Ovary (tissue), 9 donors: ENCODE data around the gene ARHGEF28. TPM values are rescaled to one million over a fixed set of nuclear protein-coding genes. Genes with fewer than 3 reads are reported as not detected.
A peak's percentile ranks its signal among the peaks of the same experiment; 100 is the strongest.

Experiments used
- DNase-seq, 5 donors: peaks; one replicate each; pipeline ENCODE4 v3.0.0-alpha.2; 2019 to 2020
- H3K27ac ChIP-seq, 2 donors: fragments of 200-600 bp; one replicate each; pipeline versions ENCODE4 v1.5.1 to v1.8.0; 2019 to 2022
- H3K27me3 ChIP-seq: fragments of 200-600 bp; one replicate; pipeline ENCODE4 v1.8.0; 2022
- H3K36me3 ChIP-seq: fragments of 200-600 bp; sonication (generic); one replicate; pipeline ENCODE4 v1.5.1; 2019
- H3K4me1 ChIP-seq: one replicate; pipeline ENCODE4 v1.8.1; 2013; ENCODE audit warnings: mild to moderate bottlenecking, moderate library complexity; ENCODE audit not compliant: insufficient read depth
- H3K4me3 ChIP-seq: fragments of 200-600 bp; sonication (generic); one replicate; pipeline ENCODE4 v1.5.1; 2017
- H3K9me3 ChIP-seq, 2 donors: fragments of 200-600 bp in 1 of 2; sonication (generic) in 1 of 2; one replicate each; pipeline versions ENCODE4 v1.5.1 to v1.8.1; 2013 to 2019; ENCODE audit warnings: mild to moderate bottlenecking in 1 of 2, moderate library complexity in 1 of 2
- CTCF ChIP-seq, 3 donors: fragments of 450-650 bp in 2 of 3; fragments of 200-600 bp in 1 of 3; IDR thresholded peaks; one replicate each; pipeline versions ENCODE4 v1.5.1 to v1.8.0; 2016 to 2022; ENCODE audit warnings: antibody characterized with exemption in 3 of 3, mild to moderate bottlenecking in 1 of 3
- EP300 ChIP-seq: sonication (generic); formaldehyde crosslinking; IDR thresholded peaks from one replicate; pipeline ENCODE4 v1.6.1; 2017; ENCODE audit warnings: antibody characterized with exemption
- POLR2A ChIP-seq: fragments of 450-650 bp; IDR thresholded peaks from one replicate; pipeline ENCODE4 v1.6.1; 2017; ENCODE audit warnings: antibody characterized with exemption, mild to moderate bottlenecking, moderate library complexity
- WGBS, 3 donors: extraction: QIAGEN DNeasy Blood & Tissue Kit in 1 of 3; methylation state at CpG; one replicate each; pipeline versions ENCODE4 v1.1.5 to v1.1.7; 2013 to 2017; 5-methylcytosine and 5-hydroxymethylcytosine counted together
- intact Hi-C, 4 donors: fragments of 100-400 bp; cut with DNase I; formaldehyde crosslinking; loops; one replicate each; pipeline versions ENCODE4 v1.11.0 to v1.15.1; 2022 to 2023
- polyA plus RNA-seq, 2 donors: library from polyadenylated mRNA; stranded (reverse); fragments of 200-250 nt in 1 of 2; fragments of 350-450 nt in 1 of 2; fragmentation: Illumina TruSeq in 1 of 2; extraction: RNeasy Lipid Tissue Mini Kit (QIAGEN cat#74804) in 1 of 2; gene quantifications; one replicate each; pipeline ENCODE4 v1.2.3, GENCODE V29; 2013 to 2014
- total RNA-seq, 7 donors: library from RNA; depleted of rRNA in 2 of 7; stranded (reverse); fragments of >200 nt in 2 of 7; fragmentation: NEBNext Ultra II Directional in 3 of 7; extraction: Animal tissue kit (Norgen Biotek cat#: 25700) in 3 of 7; gene quantifications; one replicate each; pipeline versions ENCODE4 v1.1.0 to v1.2.4, GENCODE V29; 2016 to 2023
- donor health status: DM: no; HTN: no; CAD: no; lungs with moderate emphysema.
- donor health status: DM: no; HTN: no; CAD: no.
- donor health status: Bipolar disorder and iron deficiency.
- donor health status: DM: yes; HTN: yes; CAD: no.
- donor health status: DM: no; HTN: no; CAD: no.
- donor health status: DM: yes; HTN: yes; CAD: no.

ARHGEF28 gene
- total and polyA plus RNA-seq, 9 donors: 21.5 to 75.6 (median 35.0) TPM

DNA sequence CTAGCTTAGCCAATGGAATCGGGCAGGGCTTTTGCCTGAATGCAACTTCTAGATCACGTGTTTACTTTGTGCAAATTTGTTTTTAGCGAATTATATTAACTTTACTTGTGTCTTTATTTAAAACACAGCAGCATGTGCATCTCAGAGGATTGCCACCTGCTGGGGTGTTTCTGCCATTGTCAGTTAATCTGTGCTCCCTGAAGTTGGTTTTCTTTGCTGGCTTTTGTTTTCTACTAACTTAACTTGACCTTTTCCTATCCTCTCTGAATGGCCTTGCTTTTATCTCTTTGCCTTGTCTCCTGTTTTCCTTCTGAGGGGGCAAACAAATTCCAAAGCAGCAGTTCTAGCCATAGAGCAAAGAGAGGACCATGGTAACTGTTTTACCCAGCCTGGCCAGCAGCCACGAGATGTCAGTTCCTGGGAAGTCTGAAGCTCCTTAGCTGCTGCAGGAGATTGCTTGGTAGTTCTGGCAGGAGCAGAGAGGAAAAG, 67.6 kb downstream of the ARHGEF28 start:
- H3K4me3 ChIP-seq: no peak overlapping the region
- peaks cover 32% of the 10 kb centered on the region for H3K4me1 ChIP-seq
- H3K9me3 ChIP-seq: no peaks in the 10 kb centered on the region
- intact Hi-C loops: loop anchor here in 2 of 4 donors (10.0 kb wide), 2 partner anchors 51 to 69 kb away; partner anchors contain the start of gene ARHGEF28 (in 1 of the 2)
- 11 to 32% (median 11%) methylated on average over 4 of the region's 4 CpGs for WGBS, 3 donors
- H3K27ac ChIP-seq: peak overlapping the region in 1 of 2 donors; percentile 77
- no peaks in the 10 kb centered on the region for H3K36me3 ChIP-seq
- peak; percentile 59 to 86 (median 82) for DNase-seq
- TF ChIP-seq CTCF (IDR thresholded peaks at IDR 0.05): peak; percentile 11 to 64 (median 44)
- TF ChIP-seq EP300: no peak
- no peaks in the 10 kb centered on the region for H3K27me3 ChIP-seq

DNA sequence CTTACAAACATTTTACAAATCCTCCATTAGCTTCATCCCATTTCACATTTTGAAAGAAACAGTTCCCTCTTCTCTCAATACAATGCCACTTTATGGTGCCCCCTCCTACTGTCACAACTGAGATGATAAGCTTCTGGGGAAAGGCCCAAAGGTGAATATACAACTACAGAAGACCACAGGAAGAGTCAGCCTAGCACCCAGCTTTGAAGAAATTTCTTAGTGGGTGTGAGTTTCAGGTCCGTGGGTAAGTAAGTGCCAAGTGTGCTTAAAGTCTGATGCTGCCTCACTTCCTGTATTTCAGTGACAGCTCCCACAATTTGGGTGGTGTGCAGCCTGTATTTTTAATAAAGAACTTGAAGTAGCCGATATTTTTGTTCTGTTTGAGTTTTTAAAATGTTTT, 68.1 kb downstream of the ARHGEF28 start:
- Histone ChIP-seq H3K4me3 (no peak overlapping the region), H3K27me3 (no peaks in the 10 kb centered on the region), H3K27ac (peak overlapping the region; percentile 15 to 77), H3K4me1 (peaks cover 32% of the 10 kb centered on the region), H3K9me3 (no peaks in the 10 kb centered on the region), H3K36me3 (no peaks in the 10 kb centered on the region)
- intact Hi-C loops: loop anchor here in 2 of 4 donors (10.0 kb wide), 2 partner anchors 51 to 69 kb away; partner anchors contain the start of gene ARHGEF28 (in 1 of the 2)
- DNase-seq: no peak
- no peak for TF ChIP-seq CTCF (IDR thresholded peaks at IDR 0.05)
- TF ChIP-seq POLR2A: no peak
- TF ChIP-seq EP300: no peak
- WGBS, 3 donors: 4 to 38% (median 8%) methylated on average over 2 of the region's 2 CpGs

DNA sequence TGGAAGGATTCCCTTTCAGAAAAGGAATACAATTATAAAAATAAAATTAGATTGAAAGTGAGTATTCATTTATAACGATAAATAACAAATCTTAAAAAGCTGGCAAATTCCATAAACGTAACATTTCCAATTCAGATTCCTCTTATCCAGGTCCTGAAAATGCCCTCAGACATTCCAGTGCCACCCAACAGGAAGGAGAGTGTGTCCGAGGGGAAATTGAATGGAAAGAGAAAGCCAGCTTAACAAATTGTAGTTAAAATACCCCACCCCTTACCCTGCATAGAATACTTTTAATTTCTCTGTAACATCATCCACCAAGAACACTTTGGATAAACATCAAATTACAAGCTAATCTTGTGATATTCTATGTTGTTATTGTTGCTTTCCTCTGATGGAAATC, 72.0 kb downstream of the ARHGEF28 start:
- TF ChIP-seq EP300 (no peak), POLR2A (no peak), CTCF (IDR thresholded peaks at IDR 0.05) (no peak)
- no peaks in the 10 kb centered on the region for H3K27me3 ChIP-seq
- DNase-seq: no peak
- no peak overlapping the region for H3K27ac ChIP-seq
- H3K4me1 ChIP-seq: peaks cover 20% of the 10 kb centered on the region
- no peak overlapping the region for H3K4me3 ChIP-seq
- no peaks in the 10 kb centered on the region for H3K36me3 ChIP-seq
- H3K9me3 ChIP-seq: no peaks in the 10 kb centered on the region
- 92 to 96% (median 95%) methylated on average over 3 of the region's 3 CpGs for WGBS, 3 donors
- intact Hi-C loops: loop anchor here in 2 of 4 donors (10.0 kb wide), 2 partner anchors 47 to 73 kb away; partner anchors contain the start of gene ARHGEF28 (in 1 of the 2)

GRCh38 chr5:73701566-73701965, 75.6 kb downstream of the ARHGEF28 start:
- no peak overlapping the region for H3K27ac ChIP-seq
- no peak overlapping the region for H3K4me3 ChIP-seq
- intact Hi-C loops: no loop called here
- H3K36me3 ChIP-seq: no peaks in the 10 kb centered on the region
- 67 to 72% (median 70%) methylated on average over 3 of the region's 3 CpGs for WGBS, 3 donors
- DNase-seq: no peak
- no peaks in the 10 kb centered on the region for H3K27me3 ChIP-seq
- no peaks in the 10 kb centered on the region for H3K9me3 ChIP-seq
- no peaks in the 10 kb centered on the region for H3K4me1 ChIP-seq
- no peak for TF ChIP-seq POLR2A
- TF ChIP-seq EP300: no peak
- TF ChIP-seq CTCF (IDR thresholded peaks at IDR 0.05): no peak
